ENCODE measurements around the gene TNFRSF11A.
A peak's percentile ranks its signal among the peaks of the same experiment; 100 is the strongest.

The TNFRSF11A gene

GRCh38 chr18:62438402-62438801 is 113.3 kb downstream of the TNFRSF11A start:
- Histone ChIP-seq H3K9me3 (ENCODE audit: control insufficient read depth in 5 of 5, low read length in 5 of 5) (no peaks in the 10 kb centered on the region), H3K36me3 (ENCODE audit: control insufficient read depth in 5 of 5, insufficient read depth in 5 of 5, low read length in 5 of 5) (no peaks in the 10 kb centered on the region), H3K4me3 (ENCODE audit: low read depth in 1 of 5, low read length in 5 of 5) (peak overlapping the region in 1 of 5 donors; percentile 42), H3K4me1 (ENCODE audit: control insufficient read depth in 5 of 5, insufficient read depth in 5 of 5, low read length in 5 of 5) (peaks cover 3 to 46% (median 28%) of the 10 kb centered on the region in 5 donors), H3K27ac (ENCODE audit: low read depth, low read length) (peak overlapping the region; percentile 98), H3K27me3 (ENCODE audit: control insufficient read depth in 5 of 5, insufficient read depth in 4 of 5, low read length in 5 of 5) (no peaks in the 10 kb centered on the region), H3K9ac (ENCODE audit: low read length in 5 of 5) (peak overlapping the region in 4 of 5 donors; percentile 60 to 88 (median 72))

GRCh38 chr18:62438866-62439265 is 113.8 kb downstream of the TNFRSF11A start:
- no peak overlapping the region for H3K9ac ChIP-seq (ENCODE audit: low read length in 5 of 5)
- H3K27ac ChIP-seq (ENCODE audit: low read depth, low read length) = peak overlapping the region; percentile 98
- H3K4me3 ChIP-seq (ENCODE audit: low read depth in 1 of 5, low read length in 5 of 5) = no peak overlapping the region
- no peaks in the 10 kb centered on the region for H3K9me3 ChIP-seq (ENCODE audit: control insufficient read depth in 5 of 5, low read length in 5 of 5)
- peaks cover 3 to 42% (median 28%) of the 10 kb centered on the region in 5 donors for H3K4me1 ChIP-seq (ENCODE audit: control insufficient read depth in 5 of 5, insufficient read depth in 5 of 5, low read length in 5 of 5)
- no peaks in the 10 kb centered on the region for H3K36me3 ChIP-seq (ENCODE audit: control insufficient read depth in 5 of 5, insufficient read depth in 5 of 5, low read length in 5 of 5)
- no peaks in the 10 kb centered on the region for H3K27me3 ChIP-seq (ENCODE audit: control insufficient read depth in 5 of 5, insufficient read depth in 4 of 5, low read length in 5 of 5)

All from subcutaneous abdominal adipose tissue (tissue), 5 donors.